ENCODE results near the gene BSG.

The BSG gene

DNA sequence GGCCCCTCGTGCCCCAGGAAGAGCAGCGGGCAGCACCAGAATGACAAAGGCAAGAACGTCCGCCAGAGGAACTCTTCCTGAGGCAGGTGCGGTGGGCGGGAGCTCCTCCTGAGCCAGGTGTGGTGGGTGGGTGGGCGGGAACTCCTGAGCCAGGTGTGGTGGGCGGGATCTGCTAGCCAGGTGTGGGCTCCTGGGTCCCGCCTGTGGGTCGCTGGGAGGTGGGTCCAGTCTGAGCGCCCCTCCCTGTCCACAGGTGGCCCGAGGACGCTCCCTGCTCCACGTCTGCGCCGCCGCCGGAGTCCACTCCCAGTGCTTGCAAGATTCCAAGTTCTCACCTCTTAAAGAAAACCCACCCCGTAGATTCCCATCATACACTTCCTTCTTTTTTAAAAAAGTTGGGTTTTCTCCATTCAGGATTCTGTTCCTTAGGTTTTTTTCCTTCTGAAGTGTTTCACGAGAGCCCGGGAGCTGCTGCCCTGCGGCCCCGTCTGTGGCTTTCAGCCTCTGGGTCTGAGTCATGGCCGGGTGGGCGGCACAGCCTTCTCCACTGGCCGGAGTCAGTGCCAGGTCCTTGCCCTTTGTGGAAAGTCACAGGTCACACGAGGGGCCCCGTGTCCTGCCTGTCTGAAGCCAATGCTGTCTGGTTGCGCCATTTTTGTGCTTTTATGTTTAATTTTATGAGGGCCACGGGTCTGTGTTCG, 10.3 kb downstream of the BSG start:
- TF ChIP-seq FOXP2 (optimal IDR thresholded peaks at IDR 0.05; ENCODE audit: borderline replicate concordance, extremely low read depth, extremely low read length, insufficient read depth) (no peak), POLR2AphosphoS5 (IDR thresholded peaks at IDR 0.05; ENCODE audit: low read depth, low read length) (no peak), TAF1 (IDR thresholded peaks at IDR 0.05; ENCODE audit: borderline replicate concordance, insufficient read depth, low read length) (no peak), SIN3A (IDR thresholded peaks at IDR 0.05; ENCODE audit: borderline replicate concordance, insufficient read depth, low read length) (no peak)
- TF ChIP-seq, protein P1, sequence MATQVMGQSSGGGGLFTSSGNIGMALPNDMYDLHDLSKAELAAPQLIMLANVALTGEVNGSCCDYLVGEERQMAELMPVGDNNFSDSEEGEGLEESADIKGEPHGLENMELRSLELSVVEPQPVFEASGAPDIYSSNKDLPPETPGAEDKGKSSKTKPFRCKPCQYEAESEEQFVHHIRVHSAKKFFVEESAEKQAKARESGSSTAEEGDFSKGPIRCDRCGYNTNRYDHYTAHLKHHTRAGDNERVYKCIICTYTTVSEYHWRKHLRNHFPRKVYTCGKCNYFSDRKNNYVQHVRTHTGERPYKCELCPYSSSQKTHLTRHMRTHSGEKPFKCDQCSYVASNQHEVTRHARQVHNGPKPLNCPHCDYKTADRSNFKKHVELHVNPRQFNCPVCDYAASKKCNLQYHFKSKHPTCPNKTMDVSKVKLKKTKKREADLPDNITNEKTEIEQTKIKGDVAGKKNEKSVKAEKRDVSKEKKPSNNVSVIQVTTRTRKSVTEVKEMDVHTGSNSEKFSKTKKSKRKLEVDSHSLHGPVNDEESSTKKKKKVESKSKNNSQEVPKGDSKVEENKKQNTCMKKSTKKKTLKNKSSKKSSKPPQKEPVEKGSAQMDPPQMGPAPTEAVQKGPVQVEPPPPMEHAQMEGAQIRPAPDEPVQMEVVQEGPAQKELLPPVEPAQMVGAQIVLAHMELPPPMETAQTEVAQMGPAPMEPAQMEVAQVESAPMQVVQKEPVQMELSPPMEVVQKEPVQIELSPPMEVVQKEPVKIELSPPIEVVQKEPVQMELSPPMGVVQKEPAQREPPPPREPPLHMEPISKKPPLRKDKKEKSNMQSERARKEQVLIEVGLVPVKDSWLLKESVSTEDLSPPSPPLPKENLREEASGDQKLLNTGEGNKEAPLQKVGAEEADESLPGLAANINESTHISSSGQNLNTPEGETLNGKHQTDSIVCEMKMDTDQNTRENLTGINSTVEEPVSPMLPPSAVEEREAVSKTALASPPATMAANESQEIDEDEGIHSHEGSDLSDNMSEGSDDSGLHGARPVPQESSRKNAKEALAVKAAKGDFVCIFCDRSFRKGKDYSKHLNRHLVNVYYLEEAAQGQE (IDR thresholded peaks at IDR 0.05; ENCODE audit: insufficient read depth in 1 of 2, low read depth in 2 of 2, low read length in 2 of 2): no peak

DNA sequence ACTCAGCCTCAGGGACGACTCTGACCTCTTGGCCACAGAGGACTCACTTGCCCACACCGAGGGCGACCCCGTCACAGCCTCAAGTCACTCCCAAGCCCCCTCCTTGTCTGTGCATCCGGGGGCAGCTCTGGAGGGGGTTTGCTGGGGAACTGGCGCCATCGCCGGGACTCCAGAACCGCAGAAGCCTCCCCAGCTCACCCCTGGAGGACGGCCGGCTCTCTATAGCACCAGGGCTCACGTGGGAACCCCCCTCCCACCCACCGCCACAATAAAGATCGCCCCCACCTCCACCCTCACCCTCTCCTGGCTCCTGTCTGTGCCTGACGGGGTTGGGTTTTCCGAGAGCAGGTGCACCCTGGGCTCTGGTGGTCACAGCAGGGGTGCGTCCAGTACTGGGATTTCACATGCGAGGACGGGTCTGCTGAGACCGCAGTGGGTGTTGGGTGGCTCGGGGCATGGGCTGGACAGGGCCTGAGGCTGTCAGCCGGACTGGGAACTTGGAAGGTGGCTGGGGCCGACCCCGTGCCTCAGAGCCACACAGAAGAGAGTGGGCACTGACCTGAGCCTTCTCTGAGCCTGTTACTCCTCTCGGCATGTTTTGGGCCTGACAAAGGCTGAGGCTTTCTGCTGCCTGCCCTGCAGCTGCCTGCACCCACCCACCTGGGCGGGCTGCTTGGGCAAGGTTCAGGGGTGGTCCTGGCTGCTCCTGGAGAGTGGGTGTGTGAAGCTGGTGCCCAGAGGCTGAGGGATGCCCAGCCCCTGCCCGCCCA, 11.0 kb downstream of the BSG start:
- TF ChIP-seq POLR2AphosphoS5 (IDR thresholded peaks at IDR 0.05; ENCODE audit: low read depth, low read length) (no peak), FOXP2 (optimal IDR thresholded peaks at IDR 0.05; ENCODE audit: borderline replicate concordance, extremely low read depth, extremely low read length, insufficient read depth) (no peak), TAF1 (IDR thresholded peaks at IDR 0.05; ENCODE audit: borderline replicate concordance, insufficient read depth, low read length) (no peak), SIN3A (IDR thresholded peaks at IDR 0.05; ENCODE audit: borderline replicate concordance, insufficient read depth, low read length) (no peak)
- TF ChIP-seq, protein P1 (IDR thresholded peaks at IDR 0.05; ENCODE audit: insufficient read depth in 1 of 2, low read depth in 2 of 2, low read length in 2 of 2): no peak

DNA sequence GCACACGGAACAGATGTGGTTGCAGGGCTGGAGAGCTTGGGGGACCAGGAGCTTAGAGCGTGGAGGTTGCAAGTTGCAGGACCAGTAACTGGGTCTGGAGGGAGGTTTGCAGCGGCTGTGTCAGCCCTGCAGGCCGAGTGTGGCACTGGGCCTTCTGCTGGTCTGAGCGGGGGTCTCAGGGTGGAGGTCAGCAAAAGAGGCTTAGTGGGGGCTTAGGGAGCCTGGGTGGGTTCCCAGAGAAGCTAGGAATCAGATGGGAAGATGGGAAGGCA, 11.5 kb downstream of the BSG start:
- TF ChIP-seq POLR2AphosphoS5 (IDR thresholded peaks at IDR 0.05; ENCODE audit: low read depth, low read length) (no peak), FOXP2 (optimal IDR thresholded peaks at IDR 0.05; ENCODE audit: borderline replicate concordance, extremely low read depth, extremely low read length, insufficient read depth) (no peak), SIN3A (IDR thresholded peaks at IDR 0.05; ENCODE audit: borderline replicate concordance, insufficient read depth, low read length) (no peak), TAF1 (IDR thresholded peaks at IDR 0.05; ENCODE audit: borderline replicate concordance, insufficient read depth, low read length) (no peak)
- TF ChIP-seq, protein P1 (IDR thresholded peaks at IDR 0.05; ENCODE audit: insufficient read depth in 1 of 2, low read depth in 2 of 2, low read length in 2 of 2): no peak

DNA sequence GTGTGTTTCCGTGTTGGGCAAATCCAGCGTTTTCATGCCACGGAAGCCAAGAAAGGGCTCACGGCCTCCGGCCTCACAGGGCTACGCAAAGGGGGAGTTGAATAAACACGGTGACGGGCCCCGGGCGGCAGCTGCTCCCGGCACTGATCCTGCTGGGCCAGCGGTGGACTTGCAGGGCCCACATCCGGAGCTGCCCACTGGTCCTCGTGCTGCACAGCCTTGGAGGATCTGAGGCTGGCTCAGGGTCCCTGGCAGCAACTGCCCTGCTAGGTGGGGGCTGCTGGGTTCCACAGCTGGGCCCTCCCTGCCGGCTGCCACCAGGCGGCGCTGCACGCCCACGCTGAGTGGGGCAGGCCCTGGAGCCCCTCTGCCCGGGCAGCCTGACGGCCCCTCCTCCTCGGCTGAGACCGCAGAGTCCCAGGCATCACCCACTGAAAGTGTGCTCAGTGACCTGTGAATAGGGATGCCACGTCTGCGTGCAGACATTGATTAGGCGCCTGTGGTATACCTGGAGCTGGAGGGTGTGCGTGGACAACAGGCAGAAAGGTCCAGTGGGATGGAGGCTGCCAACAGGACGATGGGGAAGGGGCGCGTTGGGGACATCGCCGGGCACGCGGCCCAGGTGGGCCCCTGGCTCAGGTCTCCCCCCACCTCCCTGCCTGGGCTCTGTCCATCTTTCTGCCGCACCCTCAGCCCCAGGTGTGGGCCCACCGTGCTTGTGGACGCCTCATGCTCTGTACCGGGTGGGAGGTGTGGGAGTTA, 12.0 kb downstream of the BSG start:
- TF ChIP-seq FOXP2 (optimal IDR thresholded peaks at IDR 0.05; ENCODE audit: borderline replicate concordance, extremely low read depth, extremely low read length, insufficient read depth) (peak; percentile 77), TAF1 (IDR thresholded peaks at IDR 0.05; ENCODE audit: borderline replicate concordance, insufficient read depth, low read length) (no peak), POLR2AphosphoS5 (IDR thresholded peaks at IDR 0.05; ENCODE audit: low read depth, low read length) (peak; percentile 58), SIN3A (IDR thresholded peaks at IDR 0.05; ENCODE audit: borderline replicate concordance, insufficient read depth, low read length) (no peak)

DNA sequence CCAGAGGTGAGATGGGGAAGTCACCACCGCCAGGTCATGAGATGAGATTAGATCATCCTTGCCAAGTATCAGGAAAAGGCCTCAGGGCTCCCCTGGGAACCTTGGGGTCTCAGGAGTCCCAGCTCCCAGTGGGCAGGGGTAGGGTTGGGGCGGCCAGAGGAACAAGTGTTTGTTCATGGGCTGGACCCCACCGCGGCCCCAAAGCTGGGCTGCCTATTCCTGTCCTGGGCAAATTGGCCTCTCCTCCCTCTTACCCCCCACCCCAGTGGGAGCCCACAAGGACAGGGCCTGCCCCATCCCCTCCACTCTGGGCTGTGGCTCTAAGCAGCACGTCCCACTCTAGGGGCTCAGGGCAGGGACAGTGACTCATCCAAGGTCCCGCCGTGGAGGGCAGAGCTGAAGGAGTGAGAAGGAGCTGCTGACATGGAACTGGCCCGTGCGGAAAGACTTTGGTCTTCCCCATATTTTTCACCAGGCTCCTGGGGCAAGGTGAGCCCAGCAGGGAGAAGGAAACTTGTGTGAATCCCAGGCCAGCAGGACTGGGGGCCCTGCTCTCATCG, 13.2 kb downstream of the BSG start:
- TF ChIP-seq FOXP2 (optimal IDR thresholded peaks at IDR 0.05; ENCODE audit: borderline replicate concordance, extremely low read depth, extremely low read length, insufficient read depth) (no peak), SIN3A (IDR thresholded peaks at IDR 0.05; ENCODE audit: borderline replicate concordance, insufficient read depth, low read length) (no peak), TAF1 (IDR thresholded peaks at IDR 0.05; ENCODE audit: borderline replicate concordance, insufficient read depth, low read length) (no peak), POLR2AphosphoS5 (IDR thresholded peaks at IDR 0.05; ENCODE audit: low read depth, low read length) (no peak)
- TF ChIP-seq, protein P1 (IDR thresholded peaks at IDR 0.05; ENCODE audit: insufficient read depth in 1 of 2, low read depth in 2 of 2, low read length in 2 of 2): no peak

All from PFSK-1 (cell line).